ENCODE data around the gene EXOC4. TPM values are rescaled to one million over a fixed set of nuclear protein-coding genes. Genes with fewer than 3 reads are reported as not detected.

EXOC4 gene
- total and polyA plus RNA-seq, 2 donors (not counting 1 experiment from before 2014, with no cell fraction given) = 79.6 to 158 TPM

DNA sequence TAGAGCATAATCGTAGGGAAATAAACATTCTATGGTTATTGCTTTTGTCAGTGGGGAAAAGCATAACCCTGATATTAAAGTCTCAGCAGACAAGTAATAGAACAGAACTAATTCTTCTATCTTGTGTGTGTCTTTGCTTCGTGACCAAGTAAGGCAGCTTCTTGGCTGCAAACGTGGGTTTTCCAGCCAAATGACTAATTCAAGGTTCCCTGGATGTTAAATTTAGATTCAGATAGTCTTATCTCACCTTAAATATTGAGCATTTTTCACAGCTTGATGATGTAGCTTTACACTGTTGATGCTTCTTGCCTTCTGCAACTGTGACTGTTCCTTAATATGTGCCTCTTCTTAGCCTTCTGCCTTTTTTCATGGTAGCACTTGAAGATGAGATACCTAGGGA, 113.0 kb downstream of the EXOC4 start:
- peak; percentile 24 to 86 for DNase-seq (ENCODE audit: low read depth in 2 of 2)
- no peaks in the 10 kb centered on the region for H3K36me3 ChIP-seq (ENCODE audit: control insufficient read depth, insufficient read depth, low read length)
- no peaks in the 10 kb centered on the region for H3K9me3 ChIP-seq (ENCODE audit: control insufficient read depth, insufficient read depth, low read depth, low read length)
- H3K9ac ChIP-seq (ENCODE audit: insufficient read depth, low read length) = no peak overlapping the region
- no peak overlapping the region for H3K27ac ChIP-seq (ENCODE audit: insufficient read depth, low read length)
- H2AFZ ChIP-seq (ENCODE audit: low read length) = no peak overlapping the region
- TF ChIP-seq, protein P1, sequence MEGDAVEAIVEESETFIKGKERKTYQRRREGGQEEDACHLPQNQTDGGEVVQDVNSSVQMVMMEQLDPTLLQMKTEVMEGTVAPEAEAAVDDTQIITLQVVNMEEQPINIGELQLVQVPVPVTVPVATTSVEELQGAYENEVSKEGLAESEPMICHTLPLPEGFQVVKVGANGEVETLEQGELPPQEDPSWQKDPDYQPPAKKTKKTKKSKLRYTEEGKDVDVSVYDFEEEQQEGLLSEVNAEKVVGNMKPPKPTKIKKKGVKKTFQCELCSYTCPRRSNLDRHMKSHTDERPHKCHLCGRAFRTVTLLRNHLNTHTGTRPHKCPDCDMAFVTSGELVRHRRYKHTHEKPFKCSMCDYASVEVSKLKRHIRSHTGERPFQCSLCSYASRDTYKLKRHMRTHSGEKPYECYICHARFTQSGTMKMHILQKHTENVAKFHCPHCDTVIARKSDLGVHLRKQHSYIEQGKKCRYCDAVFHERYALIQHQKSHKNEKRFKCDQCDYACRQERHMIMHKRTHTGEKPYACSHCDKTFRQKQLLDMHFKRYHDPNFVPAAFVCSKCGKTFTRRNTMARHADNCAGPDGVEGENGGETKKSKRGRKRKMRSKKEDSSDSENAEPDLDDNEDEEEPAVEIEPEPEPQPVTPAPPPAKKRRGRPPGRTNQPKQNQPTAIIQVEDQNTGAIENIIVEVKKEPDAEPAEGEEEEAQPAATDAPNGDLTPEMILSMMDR (conservative IDR thresholded peaks at IDR 0.05 in 1 of 2, IDR thresholded peaks at IDR 0.05 in 1 of 2; ENCODE audit: low read depth in 1 of 2, low read length in 2 of 2) = no peak
- no peak for TF ChIP-seq EZH2 (IDR thresholded peaks at IDR 0.05; ENCODE audit: low read length, missing control alignments)
- no peak overlapping the region for H3K4me2 ChIP-seq (ENCODE audit: extremely low read depth, insufficient read depth, low read length)
- H4K20me1 ChIP-seq (ENCODE audit: control insufficient read depth, extremely low read depth, insufficient read depth, low read length) = no peaks in the 10 kb centered on the region
- H3K4me1 ChIP-seq (ENCODE audit: control insufficient read depth, extremely low read depth, insufficient read depth, low read length) = peaks cover 2% of the 10 kb centered on the region
- no peaks in the 10 kb centered on the region for H3K27me3 ChIP-seq (ENCODE audit: control insufficient read depth, insufficient read depth, low read length)
- no peaks in the 10 kb centered on the region for H3K79me2 ChIP-seq (ENCODE audit: control insufficient read depth, insufficient read depth, low read length)
- H3K4me3 ChIP-seq (replicated peaks in 1 of 4; ENCODE audit: control extremely low read depth in 1 of 4, insufficient read depth in 1 of 4, low read depth in 3 of 4, low read length in 4 of 4) = no peak overlapping the region

DNA sequence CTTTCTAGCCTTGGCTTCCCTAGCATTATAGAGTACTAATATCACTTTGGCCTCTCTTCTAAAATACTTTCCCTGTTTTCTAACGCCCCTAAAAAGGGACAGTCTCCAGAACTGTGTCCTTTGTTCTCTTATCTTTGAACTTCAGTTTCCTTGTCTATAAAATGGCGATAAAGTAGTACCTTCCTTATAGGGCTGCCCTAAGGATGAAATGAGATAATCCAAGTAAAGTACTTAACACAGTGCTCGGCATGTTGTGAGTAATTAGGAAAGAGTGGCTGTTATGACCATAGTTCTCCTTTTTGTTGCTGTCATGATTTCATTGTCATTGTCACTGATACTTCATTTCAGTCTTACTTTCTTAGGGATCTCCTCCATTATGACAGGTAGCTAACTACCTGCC, 114.7 kb downstream of the EXOC4 start:
- TF ChIP-seq EZH2 (IDR thresholded peaks at IDR 0.05; ENCODE audit: low read length, missing control alignments) = no peak
- TF ChIP-seq, protein P1 (conservative IDR thresholded peaks at IDR 0.05 in 1 of 2, IDR thresholded peaks at IDR 0.05 in 1 of 2; ENCODE audit: low read depth in 1 of 2, low read length in 2 of 2) = no peak
- Histone ChIP-seq H3K9ac (ENCODE audit: insufficient read depth, low read length) (no peak overlapping the region), H3K4me2 (ENCODE audit: extremely low read depth, insufficient read depth, low read length) (no peak overlapping the region), H3K9me3 (ENCODE audit: control insufficient read depth, insufficient read depth, low read depth, low read length) (no peaks in the 10 kb centered on the region), H3K27ac (ENCODE audit: insufficient read depth, low read length) (no peak overlapping the region), H3K27me3 (ENCODE audit: control insufficient read depth, insufficient read depth, low read length) (no peaks in the 10 kb centered on the region), H3K4me1 (ENCODE audit: control insufficient read depth, extremely low read depth, insufficient read depth, low read length) (peaks cover 2% of the 10 kb centered on the region), H3K4me3 (replicated peaks in 1 of 4; ENCODE audit: control extremely low read depth in 1 of 4, insufficient read depth in 1 of 4, low read depth in 3 of 4, low read length in 4 of 4) (no peak overlapping the region), H4K20me1 (ENCODE audit: control insufficient read depth, extremely low read depth, insufficient read depth, low read length) (no peaks in the 10 kb centered on the region), H3K36me3 (ENCODE audit: control insufficient read depth, insufficient read depth, low read length) (no peaks in the 10 kb centered on the region), H3K79me2 (ENCODE audit: control insufficient read depth, insufficient read depth, low read length) (no peaks in the 10 kb centered on the region), H2AFZ (ENCODE audit: low read length) (no peak overlapping the region)
- no peak for DNase-seq (ENCODE audit: low read depth in 2 of 2)

DNA sequence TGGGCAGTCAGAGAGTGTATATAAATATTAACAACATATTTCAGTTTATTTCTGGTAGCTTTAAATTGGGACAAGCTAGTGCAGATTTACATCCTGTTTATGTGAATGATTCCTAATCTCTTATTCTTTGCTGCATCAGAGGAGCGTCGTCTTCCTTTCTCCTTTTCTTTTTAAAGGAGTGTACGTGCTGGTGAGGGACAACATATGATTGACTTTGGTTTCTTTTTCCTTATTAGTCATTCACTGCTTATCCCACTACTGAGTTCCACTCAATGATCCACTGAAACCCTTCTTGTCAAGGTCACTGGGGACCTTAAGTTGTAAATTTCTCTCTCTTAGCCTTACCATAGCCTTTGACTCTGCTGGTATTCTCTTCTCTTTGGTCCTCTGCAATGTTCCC, 116.3 kb downstream of the EXOC4 start:
- Histone ChIP-seq H3K9me3 (ENCODE audit: control insufficient read depth, insufficient read depth, low read depth, low read length) (no peaks in the 10 kb centered on the region), H3K27ac (ENCODE audit: insufficient read depth, low read length) (no peak overlapping the region), H3K36me3 (ENCODE audit: control insufficient read depth, insufficient read depth, low read length) (no peaks in the 10 kb centered on the region), H3K4me3 (replicated peaks in 1 of 4; ENCODE audit: control extremely low read depth in 1 of 4, insufficient read depth in 1 of 4, low read depth in 3 of 4, low read length in 4 of 4) (no peak overlapping the region), H3K4me2 (ENCODE audit: extremely low read depth, insufficient read depth, low read length) (peak overlapping the region; percentile 23), H3K79me2 (ENCODE audit: control insufficient read depth, insufficient read depth, low read length) (no peaks in the 10 kb centered on the region), H3K27me3 (ENCODE audit: control insufficient read depth, insufficient read depth, low read length) (no peaks in the 10 kb centered on the region), H3K9ac (ENCODE audit: insufficient read depth, low read length) (no peak overlapping the region), H4K20me1 (ENCODE audit: control insufficient read depth, extremely low read depth, insufficient read depth, low read length) (no peaks in the 10 kb centered on the region), H2AFZ (ENCODE audit: low read length) (peak overlapping the region; percentile 31), H3K4me1 (ENCODE audit: control insufficient read depth, extremely low read depth, insufficient read depth, low read length) (peaks cover 2% of the 10 kb centered on the region)
- DNase-seq (ENCODE audit: low read depth in 2 of 2) = peak in 1 of 2 donors; percentile 22
- no peak for TF ChIP-seq EZH2 (IDR thresholded peaks at IDR 0.05; ENCODE audit: low read length, missing control alignments)
- TF ChIP-seq, protein P1 (conservative IDR thresholded peaks at IDR 0.05 in 1 of 2, IDR thresholded peaks at IDR 0.05 in 1 of 2; ENCODE audit: low read depth in 1 of 2, low read length in 2 of 2) = no peak

Data from fibroblast of lung (primary cell).